HuH-7 (cell line): ENCODE measurements around the gene POLR1A.

Source experiments
- DNase-seq: peaks from one replicate; pipeline ENCODE4 v3.0.0; 2011; ENCODE audit warnings: low spot score

POLR1A gene

GRCh38 chr2:86021396-86022378 is 84.0 kb downstream of the POLR1A start:
- peak; percentile 36 for DNase-seq

DNA sequence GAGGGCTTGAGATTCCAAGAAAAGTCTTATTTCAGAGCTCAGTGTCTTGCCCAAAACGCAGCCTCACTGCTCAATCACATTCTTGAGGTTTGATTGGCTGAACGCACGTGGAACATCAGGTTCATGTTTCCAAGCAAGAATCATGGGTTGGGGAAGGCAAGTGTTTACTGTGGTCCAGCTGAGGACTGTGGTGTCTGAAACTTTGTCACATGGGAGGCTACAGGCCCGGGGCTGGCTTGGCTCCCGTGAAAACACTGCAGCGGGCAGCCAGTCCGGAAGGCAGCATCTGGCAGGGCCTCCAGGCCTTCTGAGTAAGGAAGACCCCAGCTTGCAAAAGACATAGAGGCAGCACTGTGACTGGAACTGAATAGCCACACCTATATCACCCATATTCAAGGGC is 84.7 kb downstream of the POLR1A start:
- no peak for DNase-seq

DNA sequence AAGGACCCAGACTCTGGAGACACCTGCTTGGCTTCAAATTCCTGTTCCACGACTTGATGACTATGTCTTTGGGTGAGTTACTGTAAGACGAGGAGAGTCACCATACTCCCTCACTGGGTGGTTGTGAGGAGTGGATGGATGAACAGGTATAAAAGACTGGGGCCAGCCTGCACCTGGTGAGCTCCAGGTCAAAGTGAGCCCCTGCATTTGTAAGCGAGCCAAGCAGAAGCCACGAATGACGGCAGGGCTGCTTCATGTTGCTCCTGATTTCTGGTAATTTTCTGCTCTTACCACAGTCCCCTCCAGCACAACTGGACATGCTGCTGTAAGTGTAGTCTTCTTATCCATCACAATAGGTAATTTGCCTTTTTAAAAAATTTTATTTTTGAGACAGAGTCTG is 86.6 kb downstream of the POLR1A start:
- DNase-seq = no peak

DNA sequence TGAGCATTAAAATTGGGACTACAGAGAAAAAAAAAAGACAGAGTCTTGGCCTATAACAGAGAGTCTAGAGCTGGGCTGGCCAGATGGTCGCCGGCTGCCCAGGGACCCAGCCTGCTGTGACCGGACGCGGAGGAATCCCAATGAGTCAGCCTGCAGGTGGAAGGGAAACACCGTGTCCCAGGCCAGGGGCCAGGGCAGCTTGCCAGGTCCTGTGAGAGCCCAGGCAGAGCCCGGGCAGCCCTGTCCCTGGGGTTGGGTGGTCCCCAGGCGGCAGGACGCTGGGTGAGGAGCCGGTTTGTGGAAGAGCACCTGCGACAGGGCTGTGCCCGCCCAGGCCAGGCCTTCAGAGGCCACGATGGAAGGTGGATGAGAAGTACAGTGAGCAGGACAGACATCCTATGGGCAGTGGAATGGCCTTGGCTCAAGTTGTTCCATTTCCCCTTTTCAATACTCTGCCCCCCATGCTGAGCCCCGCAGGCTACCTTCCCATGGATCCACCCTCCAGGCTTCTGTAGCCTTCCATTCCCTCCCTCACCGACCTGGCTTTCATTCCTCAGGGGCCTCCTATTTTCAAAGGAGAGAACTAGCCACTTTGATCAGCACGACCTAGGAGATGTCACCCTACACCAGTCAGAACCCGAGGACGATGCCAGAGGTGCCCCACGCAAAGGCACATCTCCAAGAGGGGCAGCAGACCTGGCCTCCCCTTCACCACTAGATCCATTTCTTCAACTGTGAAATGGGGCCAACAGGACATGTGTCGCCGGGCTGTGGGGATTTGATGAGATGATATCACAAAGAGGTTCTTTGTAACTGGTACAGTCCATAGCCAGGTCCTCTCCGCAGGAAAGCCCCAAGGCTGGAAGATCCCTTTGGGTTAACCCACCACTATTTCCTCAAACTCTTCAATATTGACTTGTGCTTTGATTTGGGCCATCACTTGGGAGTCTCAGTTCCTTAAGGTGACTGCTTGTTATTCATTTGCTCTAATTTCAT is 87.5 kb downstream of the POLR1A start:
- DNase-seq = no peak

DNA sequence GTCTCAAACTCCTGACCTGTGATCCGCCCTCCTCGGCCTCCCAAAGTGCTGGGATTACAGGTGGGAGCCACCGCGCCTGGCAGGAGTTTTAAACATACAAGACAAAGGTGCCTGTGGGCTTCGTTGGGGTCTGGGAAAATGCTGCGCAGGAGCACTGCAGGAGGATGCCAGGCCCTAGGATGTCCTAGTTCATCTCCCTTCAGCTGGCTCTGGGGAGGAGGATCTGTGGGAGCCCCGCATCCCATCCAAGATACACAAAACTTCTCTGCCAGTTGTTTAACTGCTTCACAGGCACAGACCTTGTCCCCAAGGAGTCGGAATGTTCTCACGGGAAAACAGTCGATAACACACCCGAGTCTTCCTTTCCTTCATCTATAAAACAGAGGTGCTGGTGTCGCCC is 89.1 kb downstream of the POLR1A start:
- DNase-seq = no peak

GRCh38 chr2:86015699-86016098 is 90.0 kb downstream of the POLR1A start:
- no peak for DNase-seq

DNA sequence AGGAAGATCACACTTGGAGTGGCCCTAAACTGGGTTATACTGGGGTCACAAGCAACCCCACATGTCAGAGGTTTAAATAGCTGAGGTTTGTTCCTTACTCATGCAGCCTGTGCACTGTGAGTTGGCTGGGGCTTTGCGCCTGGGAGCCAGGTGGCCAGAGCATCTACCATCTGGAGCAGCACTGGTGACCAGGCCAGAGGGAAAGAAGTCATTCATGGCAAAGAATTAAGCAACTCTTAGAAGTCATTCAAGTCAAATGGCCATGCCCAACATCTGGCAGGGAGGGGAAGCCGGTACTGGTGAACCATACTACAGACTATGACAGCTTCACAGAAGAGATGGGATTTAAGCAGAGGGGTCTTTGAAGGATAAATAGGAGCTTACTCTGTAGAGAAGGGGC is 90.7 kb downstream of the POLR1A start:
- DNase-seq = no peak

DNA sequence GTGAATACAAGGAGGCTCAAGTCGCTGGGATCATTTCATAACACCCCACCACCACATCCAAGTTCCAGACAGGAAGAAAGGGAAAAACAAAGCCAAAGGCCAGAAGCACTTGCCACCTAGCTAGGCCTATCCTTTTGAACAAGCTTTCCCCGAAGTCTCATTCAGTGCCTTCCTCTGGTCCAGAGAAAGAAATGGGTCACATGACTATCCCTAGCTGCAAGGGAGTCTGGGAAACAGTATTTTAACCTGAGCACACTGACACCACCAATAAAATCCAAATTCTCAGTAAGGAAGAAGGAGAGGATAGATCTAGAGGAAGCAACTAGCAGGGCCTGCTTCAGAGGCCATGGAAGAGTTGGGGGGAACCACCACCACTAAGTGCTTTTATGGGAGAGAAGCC is 91.2 kb downstream of the POLR1A start:
- no peak for DNase-seq

DNA sequence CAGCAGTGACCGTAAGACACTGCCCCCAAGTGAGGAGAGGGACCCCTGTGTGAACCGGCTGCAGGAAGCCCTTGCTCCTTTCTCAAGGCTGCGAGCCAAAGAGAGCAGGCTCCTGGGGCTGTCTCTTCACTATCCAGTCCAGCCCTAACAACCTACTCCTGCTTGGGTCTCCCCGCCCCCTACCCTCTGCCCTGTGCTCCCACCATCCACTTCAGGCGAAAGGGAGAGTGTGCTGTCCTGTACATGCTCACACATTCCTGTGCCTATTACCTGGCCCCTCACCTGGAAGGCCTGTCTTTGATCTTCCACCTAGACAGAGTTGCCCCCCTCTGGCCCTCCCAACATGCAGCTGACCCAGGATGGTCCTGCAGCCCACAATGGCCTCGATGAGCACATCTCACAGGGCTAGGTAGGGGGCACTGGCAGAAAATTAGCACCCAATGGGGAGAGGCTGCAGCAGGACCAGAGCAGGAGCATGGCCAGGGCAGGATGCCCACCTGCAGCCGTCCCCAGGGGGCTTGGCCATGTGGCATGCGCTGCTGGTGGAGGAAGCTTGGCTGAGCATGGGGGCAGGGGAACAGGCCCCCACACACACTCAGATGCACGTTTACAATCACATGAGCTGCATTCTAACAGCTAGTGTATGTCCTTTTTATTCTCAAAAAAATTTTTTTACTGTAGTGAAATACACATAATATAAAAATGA is 93.5 kb downstream of the POLR1A start:
- no peak for DNase-seq

GRCh38 chr2:86011449-86011941 is 94.2 kb downstream of the POLR1A start:
- DNase-seq = no peak

DNA sequence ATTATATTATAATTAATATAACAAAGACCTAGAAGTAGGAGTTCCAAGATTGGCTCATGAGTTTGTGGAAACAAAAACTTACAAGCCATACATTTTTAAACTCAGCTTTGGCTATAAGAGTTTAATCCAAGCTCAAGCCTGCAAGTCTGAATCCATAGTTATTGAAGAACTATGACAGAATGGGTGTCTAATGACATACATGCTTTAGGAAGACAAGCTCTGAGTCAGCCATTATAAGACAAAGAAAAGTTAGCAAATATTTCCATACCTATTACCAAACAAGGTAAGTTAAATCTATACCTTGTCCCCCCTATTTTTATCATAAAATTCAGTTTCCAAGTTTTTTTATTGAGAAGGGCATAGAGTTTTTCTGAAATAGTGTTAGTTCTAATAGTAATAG is 95.6 kb downstream of the POLR1A start:
- DNase-seq = no peak

DNA sequence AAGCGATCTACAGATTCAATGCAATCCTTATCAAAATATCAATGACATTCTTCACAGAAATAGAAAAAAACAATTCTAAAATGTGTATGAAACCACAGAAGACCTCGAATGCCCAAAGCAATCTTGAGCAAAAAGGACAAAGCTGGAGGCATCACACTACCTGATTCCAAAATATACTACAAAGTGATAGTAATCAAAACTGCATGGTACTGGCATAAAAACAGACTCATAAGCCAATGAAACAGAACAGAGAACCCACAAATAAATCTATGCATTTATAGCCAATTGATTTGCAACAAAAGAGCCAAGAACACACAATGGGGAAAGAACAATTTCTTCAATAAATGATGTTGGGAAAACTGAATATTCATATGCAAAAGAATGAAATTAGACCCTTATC is 99.2 kb downstream of the POLR1A start:
- no peak for DNase-seq

- DNase-seq = no peak
These were observed 101.7 kb downstream of the POLR1A start for GRCh38 chr2:86003967-86004366.

GRCh38 chr2:86003104-86003503 is 102.6 kb downstream of the POLR1A start:
- no peak for DNase-seq

GRCh38 chr2:86002375-86002774 is 103.3 kb downstream of the POLR1A start:
- DNase-seq = no peak

DNA sequence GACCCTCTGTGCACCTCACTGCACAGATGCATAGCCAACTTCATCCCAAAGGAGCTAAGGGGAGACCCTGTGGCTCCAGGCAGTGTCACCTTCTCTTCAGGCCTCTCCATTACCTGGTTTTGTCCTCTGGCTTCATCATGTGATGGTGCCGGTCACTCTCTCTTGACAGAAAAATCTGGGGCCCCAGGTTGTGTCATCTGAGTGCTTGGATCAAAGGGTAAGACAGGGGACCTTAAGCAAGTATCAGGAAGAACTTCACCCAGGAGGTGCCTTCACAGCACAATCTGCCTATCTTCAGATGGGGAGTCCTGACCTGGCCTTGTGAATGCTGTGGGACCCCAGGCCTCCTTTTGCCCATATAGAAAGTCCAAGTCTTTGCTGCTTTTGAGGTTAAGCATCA is 104.4 kb downstream of the POLR1A start:
- no peak for DNase-seq

DNA sequence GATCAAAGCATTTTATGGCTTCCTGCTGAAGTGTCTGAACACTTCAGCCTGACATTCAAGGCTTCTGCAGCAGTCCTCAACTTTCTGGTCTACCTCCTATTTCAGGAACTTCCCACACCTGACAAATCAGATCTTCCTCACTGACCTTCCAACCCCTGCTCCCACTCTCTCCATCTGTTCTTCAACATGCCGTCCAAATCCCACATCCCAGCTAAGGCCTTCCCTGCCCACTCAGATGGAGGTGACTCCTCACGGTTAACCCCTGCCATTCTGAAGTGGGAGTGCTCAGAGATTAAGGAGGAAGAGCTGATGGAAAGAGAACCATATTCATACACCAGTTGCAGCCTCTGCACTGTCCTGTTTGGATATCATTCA is 104.8 kb downstream of the POLR1A start:
- DNase-seq = no peak

- DNase-seq = no peak
These were observed 105.4 kb downstream of the POLR1A start for GRCh38 chr2:86000131-86000937.

- DNase-seq = no peak
These were observed 106.4 kb downstream of the POLR1A start for GRCh38 chr2:85999061-85999831.
